Activated B cell treated with CpG ODN at 0.5 μM for 24 hours (primary cell): ENCODE data around the gene PKN2. TPM values are rescaled to one million over a fixed set of nuclear protein-coding genes. Genes with fewer than 3 reads are reported as not detected.
"Not testable (repeated sequence)": the region's sequence is repeated elsewhere in the genome, so short reads cannot be mapped to it uniquely, and the experiment has no call there.

Experiments used
- ATAC-seq: fragments of 200-7000 bp; cut with Tn5 transposase; one replicate; pipeline ENCODE4 v1.10.0; 2021; ENCODE audit warnings: low read depth, mild to moderate bottlenecking, moderate library complexity
- CTCF ChIA-PET: fragments of 350-600 bp; sonication (Branson Sonifier 250); formaldehyde crosslinking; loops from one replicate; lab custom pipeline; 2021; ENCODE audit warnings: antibody characterized with exemption; lab: Charles Lee
- POLR2A ChIA-PET: fragments of 350-600 bp; sonication (Branson Sonifier 250); formaldehyde crosslinking; loops from one replicate; lab custom pipeline; 2021; ENCODE audit warnings: antibody characterized with exemption; lab: Charles Lee
- DNase-seq: peaks from one replicate; pipeline ENCODE4 v3.0.0; 2022
- H3K27ac Mint-ChIP-seq: one replicate; pipeline ENCODE4 v1.8.0; 2020; ENCODE audit warnings: mixed read lengths
- H3K27me3 Mint-ChIP-seq: one replicate; pipeline ENCODE4 v1.8.0; 2021; ENCODE audit warnings: mixed read lengths
- H3K36me3 Mint-ChIP-seq: one replicate; pipeline ENCODE4 v1.8.0; 2021; ENCODE audit warnings: low read depth, mixed read lengths
- H3K4me1 Mint-ChIP-seq: one replicate; pipeline ENCODE4 v1.8.0; 2021; ENCODE audit warnings: mixed read lengths
- H3K4me3 Mint-ChIP-seq: one replicate; pipeline ENCODE4 v1.8.0; 2020; ENCODE audit warnings: mild to moderate bottlenecking, mixed read lengths
- H3K9me3 Mint-ChIP-seq: one replicate; pipeline ENCODE4 v1.8.0; 2020; ENCODE audit warnings: mixed read lengths
- intact Hi-C: fragments of 100-400 bp; cut with micrococcal nuclease; formaldehyde crosslinking; loops from one replicate; pipeline ENCODE4 v1.15.1; 2024
- total RNA-seq: library from RNA; stranded (reverse); gene quantifications from 2 replicates; pipeline ENCODE4 v1.2.3, GENCODE V29; 2022
- TF ChIP-seq, protein P1 (sequence below): fragments of 200-600 bp; IDR thresholded peaks from one replicate; pipeline ENCODE4 v1.8.0; 2022; ENCODE audit warnings: antibody characterized with exemption, mild to moderate bottlenecking

The PKN2 gene
- total RNA-seq, 1 donor from 2014 or later, result 42.7 TPM

DNA sequence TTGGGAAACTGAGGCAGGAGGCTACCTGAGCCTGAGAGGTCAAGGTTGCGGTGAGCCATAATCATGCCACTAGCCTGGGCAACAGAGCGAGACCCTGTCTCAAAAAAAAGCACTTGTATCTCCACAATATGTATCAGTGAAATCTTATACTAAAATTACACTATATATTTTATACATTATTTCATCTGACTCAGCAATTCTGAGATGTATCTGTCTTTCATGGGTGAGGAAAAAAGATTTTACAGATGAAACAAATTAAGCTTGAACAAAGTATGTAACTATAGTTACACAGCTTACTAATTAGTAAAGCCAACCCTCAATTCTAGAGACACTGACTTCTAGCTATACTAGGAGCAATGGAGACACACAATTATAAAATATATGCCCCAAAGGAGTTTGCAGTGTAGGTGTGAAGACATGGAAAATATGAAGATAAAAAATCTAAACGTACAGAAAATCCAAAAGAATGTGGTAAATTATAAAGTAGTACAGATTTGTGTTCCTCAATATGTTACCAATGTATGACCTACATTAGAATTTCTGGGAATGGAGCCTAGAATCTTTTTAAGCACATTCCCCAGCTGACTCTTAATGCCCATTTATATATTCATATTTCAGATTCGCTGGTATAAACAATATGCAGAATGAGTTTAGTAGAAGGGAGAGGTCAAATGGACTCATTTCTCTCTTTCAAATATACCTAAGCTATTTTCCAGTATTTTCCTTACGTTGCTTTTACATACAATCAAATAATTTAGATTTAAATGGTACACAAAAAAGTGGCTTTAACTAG lies 192.7 kb downstream of the PKN2 start:
- no peaks in the 10 kb centered on the region for H3K27me3 Mint-ChIP-seq
- peaks cover 22% of the 10 kb centered on the region for H3K4me1 Mint-ChIP-seq
- ChIA-PET POLR2A (interaction anchor here (2.2 kb wide), 1 partner anchor 15 kb away, joined by 7 read pairs; the partner anchor contains the start of gene GTF2B), CTCF (interaction anchor here (0.8 to 4.8 kb wide), 10 partner anchors 10 to 696 kb away, joined by 3 to 62 read pairs (median 4); no protein-coding TSS in a partner anchor)
- intact Hi-C loops, result loop anchor here (1.0 to 5.0 kb wide), 4 partner anchors 221 to 1744 kb away; no protein-coding TSS in a partner anchor
- DNase-seq, result no peak
- no peak overlapping the region for H3K4me3 Mint-ChIP-seq
- no peak for ATAC-seq
- no peaks in the 10 kb centered on the region for H3K9me3 Mint-ChIP-seq
- H3K36me3 Mint-ChIP-seq, result peaks cover 36% of the 10 kb centered on the region
- H3K27ac Mint-ChIP-seq, result no peak overlapping the region
- TF ChIP-seq, protein P1, sequence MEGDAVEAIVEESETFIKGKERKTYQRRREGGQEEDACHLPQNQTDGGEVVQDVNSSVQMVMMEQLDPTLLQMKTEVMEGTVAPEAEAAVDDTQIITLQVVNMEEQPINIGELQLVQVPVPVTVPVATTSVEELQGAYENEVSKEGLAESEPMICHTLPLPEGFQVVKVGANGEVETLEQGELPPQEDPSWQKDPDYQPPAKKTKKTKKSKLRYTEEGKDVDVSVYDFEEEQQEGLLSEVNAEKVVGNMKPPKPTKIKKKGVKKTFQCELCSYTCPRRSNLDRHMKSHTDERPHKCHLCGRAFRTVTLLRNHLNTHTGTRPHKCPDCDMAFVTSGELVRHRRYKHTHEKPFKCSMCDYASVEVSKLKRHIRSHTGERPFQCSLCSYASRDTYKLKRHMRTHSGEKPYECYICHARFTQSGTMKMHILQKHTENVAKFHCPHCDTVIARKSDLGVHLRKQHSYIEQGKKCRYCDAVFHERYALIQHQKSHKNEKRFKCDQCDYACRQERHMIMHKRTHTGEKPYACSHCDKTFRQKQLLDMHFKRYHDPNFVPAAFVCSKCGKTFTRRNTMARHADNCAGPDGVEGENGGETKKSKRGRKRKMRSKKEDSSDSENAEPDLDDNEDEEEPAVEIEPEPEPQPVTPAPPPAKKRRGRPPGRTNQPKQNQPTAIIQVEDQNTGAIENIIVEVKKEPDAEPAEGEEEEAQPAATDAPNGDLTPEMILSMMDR, result no peak

DNA sequence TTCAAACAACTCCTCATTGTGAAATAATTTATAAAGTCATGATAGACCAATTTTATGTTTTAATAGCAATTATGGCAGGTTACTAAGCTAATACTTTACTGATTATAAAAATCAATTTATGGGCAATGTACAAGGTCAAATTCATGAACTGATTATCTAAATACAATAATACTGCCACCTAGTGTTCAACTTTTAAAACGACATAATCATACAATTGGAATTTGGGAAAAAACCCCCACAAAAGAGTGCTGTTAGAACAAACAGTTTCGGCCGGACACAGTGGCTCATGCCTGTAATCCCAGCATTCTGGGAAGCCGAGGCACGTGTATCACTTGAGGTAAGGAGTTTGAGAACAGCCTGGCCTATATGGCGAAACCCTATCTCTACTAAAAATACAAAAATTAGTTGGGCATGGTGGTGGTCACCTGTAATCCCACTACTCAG lies 193.3 kb downstream of the PKN2 start:
- ChIA-PET CTCF (interaction anchor here (0.8 to 4.8 kb wide), 10 partner anchors 9 to 697 kb away, joined by 3 to 62 read pairs (median 4); no protein-coding TSS in a partner anchor), POLR2A (interaction anchor here (2.2 kb wide), 1 partner anchor 14 kb away, joined by 7 read pairs; the partner anchor contains the start of gene GTF2B)
- peaks cover 24% of the 10 kb centered on the region for H3K4me1 Mint-ChIP-seq
- H3K27me3 Mint-ChIP-seq, result no peaks in the 10 kb centered on the region
- peaks cover 42% of the 10 kb centered on the region for H3K36me3 Mint-ChIP-seq
- no peaks in the 10 kb centered on the region for H3K9me3 Mint-ChIP-seq
- H3K27ac Mint-ChIP-seq, result peak overlapping the region; percentile 14
- ATAC-seq (no peak), DNase-seq (no peak)
- H3K4me3 Mint-ChIP-seq, result no peak overlapping the region
- TF ChIP-seq, protein P1, result peak; percentile 51
- intact Hi-C loops, result loop anchor here (1.0 to 5.0 kb wide), 4 partner anchors 222 to 1745 kb away; no protein-coding TSS in a partner anchor

DNA sequence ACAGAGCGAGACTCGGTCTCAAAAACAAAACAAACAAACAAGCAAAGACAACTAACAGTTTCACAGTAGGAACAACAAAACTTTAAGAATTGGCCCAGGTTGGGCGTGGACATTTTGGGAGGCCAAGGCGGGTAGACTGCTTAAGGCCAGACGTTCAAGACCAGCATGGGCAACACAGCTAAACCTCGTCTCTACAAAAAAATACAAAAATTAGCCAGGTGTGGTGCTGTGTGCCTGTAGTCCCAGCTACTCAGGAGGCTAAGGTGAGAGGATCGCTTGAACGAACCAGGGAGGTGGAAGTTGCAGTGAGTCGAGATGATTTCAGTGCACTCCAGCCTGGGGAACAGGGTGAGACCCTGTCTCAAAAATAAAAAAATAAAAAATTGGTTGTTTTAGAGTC lies 193.8 kb downstream of the PKN2 start:
- peak overlapping the region; percentile 14 for H3K27ac Mint-ChIP-seq
- no peak for DNase-seq
- TF ChIP-seq, protein P1, result no peak
- ATAC-seq, result no peak
- CTCF ChIA-PET, result interaction anchor here (0.7 to 4.8 kb wide), 7 partner anchors 9 to 697 kb away, joined by 3 to 62 read pairs (median 7); no protein-coding TSS in a partner anchor
- no peaks in the 10 kb centered on the region for H3K27me3 Mint-ChIP-seq
- H3K9me3 Mint-ChIP-seq, result no peaks in the 10 kb centered on the region
- peaks cover 43% of the 10 kb centered on the region for H3K36me3 Mint-ChIP-seq
- H3K4me1 Mint-ChIP-seq, result peaks cover 29% of the 10 kb centered on the region
- intact Hi-C loops, result loop anchor here (1.0 to 5.0 kb wide), 4 partner anchors 223 to 1746 kb away; no protein-coding TSS in a partner anchor
- POLR2A ChIA-PET, result no interaction called here
- H3K4me3 Mint-ChIP-seq, result no peak overlapping the region

DNA sequence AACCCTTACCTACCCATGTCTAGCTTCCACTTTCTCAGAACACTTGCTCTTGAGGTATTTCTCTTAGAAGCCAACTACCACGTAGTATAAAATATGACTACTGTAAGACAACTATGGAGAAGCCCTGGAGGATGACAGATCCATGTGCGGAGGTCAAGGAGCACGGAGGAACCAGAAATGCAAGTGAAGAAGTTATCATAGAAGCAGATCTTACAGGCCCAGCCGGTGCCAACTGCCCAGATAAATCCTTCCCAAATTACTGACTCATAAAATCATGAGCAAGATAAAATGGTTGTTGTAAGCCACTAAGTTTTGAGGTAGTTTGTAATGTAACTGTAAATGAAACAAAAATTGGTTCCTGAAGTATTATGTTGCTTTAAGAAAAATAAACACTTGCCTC lies 194.7 kb downstream of the PKN2 start:
- ATAC-seq (no peak), DNase-seq (no peak)
- H3K27ac Mint-ChIP-seq, result peak overlapping the region; percentile 66
- H3K4me3 Mint-ChIP-seq, result no peak overlapping the region
- H3K4me1 Mint-ChIP-seq, result peaks cover 32% of the 10 kb centered on the region
- intact Hi-C loops, result loop anchor here (5.0 kb wide), 1 partner anchor 1746 kb away; no protein-coding TSS in a partner anchor
- TF ChIP-seq, protein P1, result no peak
- POLR2A ChIA-PET, result no interaction called here
- CTCF ChIA-PET, result interaction anchor here (0.9 to 4.8 kb wide), 4 partner anchors 13 to 698 kb away, joined by 3 to 62 read pairs (median 5); no protein-coding TSS in a partner anchor
- H3K27me3 Mint-ChIP-seq, result no peaks in the 10 kb centered on the region
- peaks cover 49% of the 10 kb centered on the region for H3K36me3 Mint-ChIP-seq
- no peaks in the 10 kb centered on the region for H3K9me3 Mint-ChIP-seq

DNA sequence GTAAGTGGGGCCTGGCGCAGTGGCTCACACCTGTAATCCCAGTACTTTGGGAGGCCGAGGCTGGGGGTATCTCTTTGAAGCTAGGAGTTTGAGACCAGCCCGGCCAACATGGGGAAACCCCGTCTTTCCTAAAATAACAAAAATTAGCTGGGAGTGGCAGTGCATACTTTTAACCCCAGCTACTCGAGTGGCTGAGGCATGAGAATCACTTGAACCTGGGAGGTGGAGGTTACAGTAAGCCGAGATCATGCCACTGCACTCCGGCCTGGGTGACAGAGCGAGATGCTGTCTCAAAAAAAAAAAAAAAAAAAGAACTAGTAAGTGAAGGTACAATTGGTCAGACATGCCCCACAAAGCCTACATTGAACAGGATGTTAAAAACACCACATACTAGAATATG lies 196.6 kb downstream of the PKN2 start:
- H3K9me3 Mint-ChIP-seq, POLR2A ChIA-PET, CTCF ChIA-PET, H3K4me3 Mint-ChIP-seq, DNase-seq, H3K27ac Mint-ChIP-seq, H3K27me3 Mint-ChIP-seq, ATAC-seq, intact Hi-C loops: not testable (repeated sequence)
- H3K36me3 Mint-ChIP-seq, result peaks cover 57% of the 10 kb centered on the region
- peaks cover 27% of the 10 kb centered on the region for H3K4me1 Mint-ChIP-seq
